Measurements from ENCODE around the gene ZNF787.

- TF ChIP-seq CTCF (IDR thresholded peaks at IDR 0.05) (no peak), POLR2AphosphoS5 (IDR thresholded peaks at IDR 0.05; ENCODE audit: low read depth, low read length) (no peak), SIN3A (IDR thresholded peaks at IDR 0.05; ENCODE audit: borderline replicate concordance, insufficient read depth, low read depth, low read length) (no peak), REST (IDR thresholded peaks at IDR 0.05; ENCODE audit: insufficient read depth in 1 of 2, low read depth in 2 of 2, low read length in 1 of 2) (no peak), TCF7L2 (IDR thresholded peaks at IDR 0.05; ENCODE audit: low read depth, low read length) (no peak)
Observed at GRCh38 chr19:56103027-56103614, 18.0 kb downstream of the ZNF787 start.

Measured in Panc1 (cell line).